ENCODE results near the gene ATP6AP2.
"Not testable (repeated sequence)": the region's sequence is repeated elsewhere in the genome, so short reads cannot be mapped to it uniquely, and the experiment has no call there.

DNA sequence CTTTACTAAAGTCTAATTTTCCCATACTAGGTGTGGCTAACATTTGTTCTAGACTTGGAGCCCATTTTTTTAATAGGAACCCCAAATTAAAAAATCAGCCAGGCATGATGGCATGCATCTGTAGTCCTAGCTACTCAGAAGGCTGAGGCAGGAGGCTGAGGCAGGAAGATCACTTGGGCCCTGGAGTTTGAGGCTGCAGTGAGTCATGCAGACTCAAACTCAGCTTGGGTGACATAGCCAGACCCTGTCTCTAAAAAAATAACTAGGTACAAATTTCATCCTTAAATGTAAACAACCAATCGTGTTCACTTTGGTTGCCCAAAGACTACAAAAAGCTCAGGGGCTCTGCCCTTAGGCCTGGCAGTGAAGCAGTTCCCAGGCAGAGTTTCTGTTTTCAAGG, 6.9 kb downstream of the ATP6AP2 start:
- TF ChIP-seq, protein P1, sequence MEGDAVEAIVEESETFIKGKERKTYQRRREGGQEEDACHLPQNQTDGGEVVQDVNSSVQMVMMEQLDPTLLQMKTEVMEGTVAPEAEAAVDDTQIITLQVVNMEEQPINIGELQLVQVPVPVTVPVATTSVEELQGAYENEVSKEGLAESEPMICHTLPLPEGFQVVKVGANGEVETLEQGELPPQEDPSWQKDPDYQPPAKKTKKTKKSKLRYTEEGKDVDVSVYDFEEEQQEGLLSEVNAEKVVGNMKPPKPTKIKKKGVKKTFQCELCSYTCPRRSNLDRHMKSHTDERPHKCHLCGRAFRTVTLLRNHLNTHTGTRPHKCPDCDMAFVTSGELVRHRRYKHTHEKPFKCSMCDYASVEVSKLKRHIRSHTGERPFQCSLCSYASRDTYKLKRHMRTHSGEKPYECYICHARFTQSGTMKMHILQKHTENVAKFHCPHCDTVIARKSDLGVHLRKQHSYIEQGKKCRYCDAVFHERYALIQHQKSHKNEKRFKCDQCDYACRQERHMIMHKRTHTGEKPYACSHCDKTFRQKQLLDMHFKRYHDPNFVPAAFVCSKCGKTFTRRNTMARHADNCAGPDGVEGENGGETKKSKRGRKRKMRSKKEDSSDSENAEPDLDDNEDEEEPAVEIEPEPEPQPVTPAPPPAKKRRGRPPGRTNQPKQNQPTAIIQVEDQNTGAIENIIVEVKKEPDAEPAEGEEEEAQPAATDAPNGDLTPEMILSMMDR (IDR thresholded peaks at IDR 0.05 in 2 of 3, conservative IDR thresholded peaks at IDR 0.05 in 1 of 3; ENCODE audit: borderline replicate concordance in 1 of 3, insufficient read depth in 1 of 3, low read depth in 2 of 3, low read length in 2 of 3), result not testable (repeated sequence)
- TF ChIP-seq POLR2A (IDR thresholded peaks at IDR 0.05; ENCODE audit: borderline replicate concordance, extremely low read depth, insufficient read depth, insufficient read length); SIN3A (IDR thresholded peaks at IDR 0.05; ENCODE audit: low read depth): not testable (repeated sequence)

Measured in HCT116 (cell line).